HG02943 (cell line): Measurements from ENCODE around the gene EFEMP1.

Source experiments
- ATAC-seq: cut with Tn5 transposase; IDR thresholded peaks from one replicate; pipeline ENCODE4 v1.9.1; 2021; ENCODE audit warnings: mild to moderate bottlenecking, low read depth, moderate library complexity; ENCODE audit not compliant: unreplicated experiment

Gene EFEMP1

GRCh38 chr2:55874338-55874737 lies 49.2 kb downstream of the EFEMP1 start:
- ATAC-seq: no peak

GRCh38 chr2:55871637-55872036 lies 51.9 kb downstream of the EFEMP1 start:
- ATAC-seq: no peak

GRCh38 chr2:55869637-55870325 lies 53.8 kb downstream of the EFEMP1 start:
- no peak for ATAC-seq

- ATAC-seq: no peak
Measured at GRCh38 chr2:55865096-55865835, 58.3 kb downstream of the EFEMP1 start.

GRCh38 chr2:55864351-55865084 lies 59.1 kb downstream of the EFEMP1 start:
- no peak for ATAC-seq

- ATAC-seq: no peak
Measured at GRCh38 chr2:55862673-55863390, 60.8 kb downstream of the EFEMP1 start.

- ATAC-seq: no peak
Measured at GRCh38 chr2:55862246-55862645, 61.3 kb downstream of the EFEMP1 start.

GRCh38 chr2:55861733-55862132 lies 61.8 kb downstream of the EFEMP1 start:
- ATAC-seq: no peak

- ATAC-seq: no peak
Measured at GRCh38 chr2:55860832-55861231, 62.8 kb downstream of the EFEMP1 start.

GRCh38 chr2:55859875-55860274 lies 63.7 kb downstream of the EFEMP1 start:
- no peak for ATAC-seq

GRCh38 chr2:55857766-55858165 lies 65.8 kb downstream of the EFEMP1 start:
- no peak for ATAC-seq

GRCh38 chr2:55856936-55857335 lies 66.6 kb downstream of the EFEMP1 start:
- no peak for ATAC-seq

- ATAC-seq: no peak
Measured at GRCh38 chr2:55848096-55848495, 75.5 kb downstream of the EFEMP1 start.

GRCh38 chr2:55846426-55846825 lies 77.2 kb downstream of the EFEMP1 start:
- ATAC-seq: no peak

GRCh38 chr2:55844986-55845385 lies 78.6 kb downstream of the EFEMP1 start:
- ATAC-seq: no peak

- ATAC-seq: no peak
Measured at GRCh38 chr2:55843994-55844345, 79.6 kb downstream of the EFEMP1 start.

GRCh38 chr2:55843096-55843993 lies 80.2 kb downstream of the EFEMP1 start:
- no peak for ATAC-seq

GRCh38 chr2:55842046-55842445 lies 81.5 kb downstream of the EFEMP1 start:
- no peak for ATAC-seq

GRCh38 chr2:55840460-55840859 lies 83.1 kb downstream of the EFEMP1 start:
- no peak for ATAC-seq
